Gastroesophageal sphincter (tissue), 4 donors: ENCODE data around the gene KRTAP10-5. TPM values are rescaled to one million over a fixed set of nuclear protein-coding genes. Genes with fewer than 3 reads are reported as not detected.
"Not testable (repeated sequence)": the region's sequence is repeated elsewhere in the genome, so short reads cannot be mapped to it uniquely, and the experiment has no call there.

Experiments
- ATAC-seq: fragments of 150-250 bp; one replicate; pipeline ENCODE4 v1.9.1; 2016; ENCODE audit warnings: mild to moderate bottlenecking, moderate library complexity
- H3K27ac ChIP-seq, 4 donors: fragments of 200-600 bp; sonication (generic) in 3 of 4; 1 replicate in 3 of 4; 2 replicates in 1 of 4; pipeline ENCODE4 v1.5.1; 2016 to 2019
- H3K27me3 ChIP-seq: fragments of 200-600 bp; sonication (generic); one replicate; pipeline ENCODE4 v1.5.1; 2019
- H3K36me3 ChIP-seq, 2 donors: fragments of 200-600 bp; sonication (generic); one replicate each; pipeline ENCODE4 v1.5.1; 2019; ENCODE audit warnings: control low read depth in 1 of 2
- H3K4me1 ChIP-seq, 3 donors: fragments of 200-600 bp; sonication (generic); 1 replicate in 2 of 3; 2 replicates in 1 of 3; pipeline ENCODE4 v1.5.1; 2016 to 2019; ENCODE audit warnings: control low read depth in 2 of 3
- H3K4me3 ChIP-seq, 2 donors: fragments of 200-600 bp; sonication (generic); one replicate each; pipeline ENCODE4 v1.5.1; 2019; ENCODE audit warnings: mild to moderate bottlenecking in 1 of 2, moderate library complexity in 1 of 2
- H3K9me3 ChIP-seq, 3 donors: fragments of 200-600 bp; sonication (generic); one replicate each; pipeline ENCODE4 v1.5.1; 2017 to 2019; ENCODE audit warnings: control low read depth in 2 of 3
- EP300 ChIP-seq: sonication (generic); formaldehyde crosslinking; IDR thresholded peaks from one replicate; pipeline ENCODE4 v1.6.1; 2017; ENCODE audit warnings: antibody characterized with exemption, mild to moderate bottlenecking
- POLR2A ChIP-seq, 2 donors: fragments of 450-650 bp; IDR thresholded peaks; one replicate each; pipeline ENCODE4 v1.6.1; 2017; ENCODE audit warnings: antibody characterized with exemption in 2 of 2, mild to moderate bottlenecking in 2 of 2, moderate library complexity in 1 of 2
- POLR2AphosphoS5 ChIP-seq: sonication (generic); formaldehyde crosslinking; IDR thresholded peaks from one replicate; pipeline ENCODE4 v1.6.1; 2017; ENCODE audit warnings: antibody characterized with exemption
- WGBS, 2 donors: methylation state at CpG; one replicate each; pipeline ENCODE4 v1.1.5; 2018; ENCODE audit warnings: low coverage in 1 of 2; 5-methylcytosine and 5-hydroxymethylcytosine counted together
- total RNA-seq, 4 donors: library from RNA; depleted of rRNA; stranded (reverse); fragments of >200 nt; gene quantifications; one replicate each; pipeline ENCODE4 v1.1.0, GENCODE V29; 2016
- TF ChIP-seq, protein P1 (sequence below), 4 experiments: fragments of 200-600 bp in 2 of 4; fragments of 450-650 bp in 2 of 4; sonication (generic) in 1 of 4; IDR thresholded peaks; one replicate each; pipeline ENCODE4 v1.5.1; 2017 to 2019; ENCODE audit warnings: antibody characterized with exemption in 4 of 4, mild to moderate bottlenecking in 2 of 4, moderate library complexity in 2 of 4

Gene KRTAP10-5, protein sequence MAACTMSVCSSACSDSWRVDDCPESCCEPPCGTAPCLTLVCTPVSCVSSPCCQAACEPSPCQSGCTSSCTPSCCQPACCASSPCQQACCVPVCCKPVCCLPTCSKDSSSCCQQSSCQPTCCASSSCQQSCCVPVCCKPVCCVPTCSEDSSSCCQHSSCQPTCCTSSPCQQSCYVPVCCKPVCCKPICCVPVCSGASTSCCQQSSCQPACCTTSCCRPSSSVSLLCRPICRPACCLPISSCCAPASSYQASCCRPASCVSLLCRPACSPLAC
- total RNA-seq: not detected

DNA sequence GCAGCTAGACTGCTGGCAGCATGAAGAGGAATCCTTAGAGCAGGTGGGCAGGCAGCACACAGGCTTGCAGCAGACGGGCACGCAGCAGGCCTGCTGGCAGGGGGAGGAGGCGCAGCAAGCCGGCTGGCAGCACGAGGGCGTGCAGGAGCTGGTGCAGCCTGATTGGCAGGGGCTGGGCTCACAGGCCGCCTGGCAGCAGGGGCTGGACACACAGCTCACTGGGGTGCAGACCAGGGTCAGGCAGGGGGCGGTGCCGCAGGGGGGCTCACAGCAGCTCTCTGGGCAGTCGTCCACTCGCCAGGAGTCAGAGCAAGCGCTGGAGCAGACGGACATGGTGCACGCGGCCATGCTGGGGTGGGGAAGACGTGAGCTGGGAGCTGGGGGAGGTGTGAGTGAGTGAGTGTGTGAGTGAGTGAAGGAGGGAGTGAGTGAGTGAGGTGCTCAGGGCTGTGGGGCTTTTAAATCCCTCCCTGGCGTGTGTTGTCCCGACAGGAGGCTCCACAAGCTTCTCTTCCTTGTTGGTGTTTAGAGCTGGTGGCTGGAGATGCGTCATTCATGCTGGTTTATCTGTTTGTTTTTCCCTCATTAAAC lies at the start of gene KRTAP10-5:
Gene KRTAP10-5, minus strand, starts transcription at position 374 of the 591 bp plus-strand sequence. Its CDS starts 26 bp downstream, at position 348.
- ATAC-seq: not testable (repeated sequence)
- H3K9me3 ChIP-seq: peaks cover 0 to 64% (median 0%) of the 10 kb centered on the region in 3 donors

DNA sequence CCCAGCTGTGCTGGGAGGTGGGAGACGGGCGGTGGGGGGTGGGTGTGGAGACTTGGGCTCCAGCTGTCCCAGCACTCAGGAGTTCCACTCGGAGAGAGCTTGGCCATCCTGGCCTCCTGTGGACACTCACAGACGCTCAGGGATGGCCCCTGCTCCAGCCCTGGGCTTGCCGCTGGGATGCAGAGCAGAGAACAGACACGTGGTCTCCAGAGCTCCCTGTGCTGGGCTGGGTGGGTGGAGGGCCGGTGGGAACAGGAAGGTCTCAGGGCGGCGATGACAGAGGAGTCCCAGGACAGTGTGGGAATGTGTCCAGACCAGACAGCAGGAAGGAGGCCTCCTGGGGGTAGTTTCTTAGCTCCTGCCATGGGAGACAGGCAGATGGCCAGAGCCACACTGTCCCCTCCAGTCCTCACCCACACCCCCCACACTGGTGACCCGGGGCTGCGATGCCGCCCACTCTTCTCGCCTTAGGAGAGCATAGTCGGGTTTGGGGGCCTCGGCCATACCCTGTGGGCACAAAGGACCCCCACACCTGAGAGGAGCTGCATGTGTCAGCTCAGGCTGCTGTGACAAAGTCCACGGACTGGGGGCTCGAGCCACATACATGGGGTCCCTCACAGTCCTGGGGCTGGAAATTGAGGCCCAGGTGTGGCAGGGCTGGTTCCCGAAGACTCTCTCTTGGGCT lies 48.4 kb upstream of the KRTAP10-5 start:
- no CpG with 5 or more reads among the region's 18 CpGs for WGBS, 2 donors
- ATAC-seq: no peak
- no peaks in the 10 kb centered on the region for H3K4me1 ChIP-seq
- H3K36me3 ChIP-seq: no peaks in the 10 kb centered on the region
- no peak overlapping the region for H3K4me3 ChIP-seq
- H3K27me3 ChIP-seq: peaks cover 39% of the 10 kb centered on the region
- peaks cover 0 to 57% (median 0%) of the 10 kb centered on the region in 3 donors for H3K9me3 ChIP-seq
- no peak overlapping the region for H3K27ac ChIP-seq
- TF ChIP-seq POLR2A (IDR thresholded peaks at IDR 0.05) (no peak), EP300 (no peak), POLR2AphosphoS5 (no peak)
- TF ChIP-seq, protein P1, sequence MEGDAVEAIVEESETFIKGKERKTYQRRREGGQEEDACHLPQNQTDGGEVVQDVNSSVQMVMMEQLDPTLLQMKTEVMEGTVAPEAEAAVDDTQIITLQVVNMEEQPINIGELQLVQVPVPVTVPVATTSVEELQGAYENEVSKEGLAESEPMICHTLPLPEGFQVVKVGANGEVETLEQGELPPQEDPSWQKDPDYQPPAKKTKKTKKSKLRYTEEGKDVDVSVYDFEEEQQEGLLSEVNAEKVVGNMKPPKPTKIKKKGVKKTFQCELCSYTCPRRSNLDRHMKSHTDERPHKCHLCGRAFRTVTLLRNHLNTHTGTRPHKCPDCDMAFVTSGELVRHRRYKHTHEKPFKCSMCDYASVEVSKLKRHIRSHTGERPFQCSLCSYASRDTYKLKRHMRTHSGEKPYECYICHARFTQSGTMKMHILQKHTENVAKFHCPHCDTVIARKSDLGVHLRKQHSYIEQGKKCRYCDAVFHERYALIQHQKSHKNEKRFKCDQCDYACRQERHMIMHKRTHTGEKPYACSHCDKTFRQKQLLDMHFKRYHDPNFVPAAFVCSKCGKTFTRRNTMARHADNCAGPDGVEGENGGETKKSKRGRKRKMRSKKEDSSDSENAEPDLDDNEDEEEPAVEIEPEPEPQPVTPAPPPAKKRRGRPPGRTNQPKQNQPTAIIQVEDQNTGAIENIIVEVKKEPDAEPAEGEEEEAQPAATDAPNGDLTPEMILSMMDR (IDR thresholded peaks at IDR 0.05): no peak

More for the DNA sequence above, at the start of gene KRTAP10-5:
- not testable (repeated sequence) for H3K36me3 ChIP-seq, H3K4me1 ChIP-seq, H3K27ac ChIP-seq, H3K4me3 ChIP-seq
- peaks cover 46% of the 10 kb centered on the region for H3K27me3 ChIP-seq
- 19 to 55% methylated on average over 9 to 15 of the region's 19 CpGs for WGBS, 2 donors

DNA sequence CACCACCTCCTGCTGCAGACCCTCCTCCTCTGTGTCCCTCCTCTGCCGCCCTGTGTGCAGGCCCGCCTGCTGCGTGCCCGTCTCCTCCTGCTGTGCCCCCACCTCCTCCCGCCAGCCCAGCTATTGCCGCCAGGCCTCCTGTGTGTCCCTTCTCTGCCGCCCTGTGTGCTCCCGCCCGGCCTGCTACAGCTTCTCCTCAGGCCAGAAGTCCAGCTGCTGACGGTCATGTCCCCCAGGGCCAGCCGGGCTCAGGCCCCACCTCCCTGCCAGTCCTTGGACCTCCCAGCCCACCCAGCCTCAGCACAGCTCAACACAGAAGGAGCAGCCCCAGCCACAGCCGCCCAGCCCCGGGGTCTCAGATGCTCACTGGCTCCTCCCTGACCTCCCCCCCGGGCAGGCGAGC lies 47.4 kb upstream of the KRTAP10-5 start:
- H3K36me3 ChIP-seq, H3K4me1 ChIP-seq, H3K27ac ChIP-seq, ATAC-seq, H3K4me3 ChIP-seq: not testable (repeated sequence)
- Histone ChIP-seq H3K27me3 (peaks cover 39% of the 10 kb centered on the region), H3K9me3 (peaks cover 0 to 63% (median 0%) of the 10 kb centered on the region in 3 donors)
- WGBS, 2 donors: 13% methylated on average over 7 of the region's 15 CpGs; no CpG with 5 or more reads in 1 of the 2 donors

DNA sequence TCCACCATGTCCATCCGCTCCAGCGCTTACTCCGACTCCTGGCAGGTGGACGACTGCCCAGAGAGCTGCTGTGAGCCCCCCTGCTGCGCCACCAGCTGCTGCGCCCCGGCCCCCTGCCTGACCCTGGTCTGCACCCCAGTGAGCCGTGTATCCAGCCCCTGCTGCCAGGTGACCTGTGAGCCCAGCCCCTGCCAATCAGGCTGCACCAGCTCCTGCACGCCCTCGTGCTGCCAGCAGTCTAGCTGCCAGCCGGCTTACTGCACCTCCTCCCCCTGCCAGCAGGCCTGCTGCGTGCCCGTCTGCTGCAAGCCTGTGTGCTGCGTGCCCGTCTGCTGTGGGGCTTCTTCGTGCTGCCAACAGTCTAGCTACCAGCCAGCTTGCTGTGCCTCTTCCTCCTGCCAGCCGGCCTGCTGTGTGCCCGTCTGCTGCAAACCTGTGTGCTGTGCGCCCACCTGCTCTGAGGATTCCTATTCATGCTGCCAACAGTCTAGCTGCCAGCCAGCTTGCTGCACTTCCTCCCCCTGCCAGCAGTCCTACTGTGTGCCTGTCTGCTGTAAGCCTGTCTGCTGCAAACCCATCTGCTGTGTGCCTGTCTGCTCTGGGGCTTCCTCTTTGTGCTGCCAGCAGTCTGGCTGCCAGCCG lies 46.9 kb upstream of the KRTAP10-5 start:
- not testable (repeated sequence) for H3K36me3 ChIP-seq, H3K4me3 ChIP-seq, ATAC-seq, H3K27ac ChIP-seq, H3K4me1 ChIP-seq
- Histone ChIP-seq H3K27me3 (peaks cover 39% of the 10 kb centered on the region), H3K9me3 (peaks cover 0 to 63% (median 0%) of the 10 kb centered on the region in 3 donors)
- 69 to 80% methylated on average over 3 to 5 of the region's 20 CpGs for WGBS, 2 donors

DNA sequence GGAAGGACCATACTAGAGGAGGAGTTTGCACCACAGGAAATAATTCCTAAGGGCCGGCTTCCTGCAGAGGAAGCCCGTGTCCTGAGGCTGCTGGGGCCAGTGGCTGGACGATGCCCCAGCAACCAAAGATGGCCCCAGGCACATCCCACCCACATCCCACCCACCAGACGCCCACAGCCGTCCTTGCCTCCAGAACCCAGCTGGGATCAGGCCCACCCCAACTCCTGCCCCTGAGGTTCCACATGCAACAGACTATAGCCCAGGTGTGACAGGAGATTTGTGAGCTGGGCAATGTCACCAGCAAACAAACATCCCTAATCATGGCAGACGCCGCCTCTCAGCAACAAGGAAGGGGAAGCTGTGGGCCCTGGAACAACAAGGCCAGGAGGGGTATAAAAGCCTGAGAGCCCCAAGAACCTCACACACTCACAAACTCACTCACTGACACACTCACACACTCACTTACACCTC lies 46.3 kb upstream of the KRTAP10-5 start, which contains the start of gene KRTAP10-9:
Gene KRTAP10-9, plus strand, starts transcription at position 421 of the 471 bp plus-strand sequence. CDS start 79 bp downstream, outside the sequence.
- H3K4me3 ChIP-seq: no peak within 1 kb of the TSS
- 40 to 55% methylated on average over 1 to 4 of the region's 7 CpGs for WGBS, 2 donors
- no peak within 1 kb of the TSS for H3K27ac ChIP-seq
- peaks cover 39% of the 10 kb centered on the region for H3K27me3 ChIP-seq
- H3K9me3 ChIP-seq: peaks cover 0 to 58% (median 0%) of the 10 kb centered on the region in 3 donors
- ATAC-seq: no peak
- no peaks in the 10 kb centered on the region for H3K36me3 ChIP-seq
- H3K4me1 ChIP-seq: no peaks in the 10 kb centered on the region
- no peak for TF ChIP-seq POLR2A (IDR thresholded peaks at IDR 0.05)
- no peak for TF ChIP-seq POLR2AphosphoS5
- TF ChIP-seq, protein P1 (IDR thresholded peaks at IDR 0.05): no peak
- TF ChIP-seq EP300: no peak

DNA sequence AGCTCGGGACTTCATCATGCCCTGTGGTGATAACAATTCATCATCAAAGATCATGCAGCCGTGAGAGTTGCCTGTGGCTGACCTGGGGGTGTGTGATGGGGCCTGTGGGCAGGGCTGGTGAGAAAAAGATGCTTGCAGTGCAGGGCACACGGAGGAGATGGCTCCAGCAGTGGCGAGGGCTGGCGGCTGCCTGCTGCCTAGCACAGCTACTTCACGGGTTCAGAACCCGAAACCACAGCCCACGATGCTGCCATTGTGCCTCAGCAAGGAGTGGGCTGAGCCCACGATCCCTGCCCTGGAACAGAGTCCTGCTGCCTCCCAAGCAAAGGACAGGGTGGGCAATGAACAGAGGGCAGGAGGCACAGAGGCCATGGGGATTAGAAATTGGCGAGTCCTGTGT lies 45.9 kb upstream of the KRTAP10-5 start:
- Histone ChIP-seq H3K4me3 (no peak overlapping the region), H3K27ac (no peak overlapping the region), H3K4me1 (no peaks in the 10 kb centered on the region), H3K36me3 (no peaks in the 10 kb centered on the region), H3K27me3 (peaks cover 39% of the 10 kb centered on the region), H3K9me3 (peaks cover 0 to 54% (median 0%) of the 10 kb centered on the region in 3 donors)
- TF ChIP-seq POLR2AphosphoS5 (no peak), POLR2A (IDR thresholded peaks at IDR 0.05) (no peak), EP300 (no peak)
- TF ChIP-seq, protein P1 (IDR thresholded peaks at IDR 0.05): no peak
- ATAC-seq: no peak
- 70 to 80% methylated on average over 1 to 7 of the region's 10 CpGs for WGBS, 2 donors
